Erythroblast (primary cell): Measurements from ENCODE around the gene DOHH.

ENCODE experiments used
- GATA1 ChIP-seq: IDR thresholded peaks from 2 replicates; pipeline ENCODE4 v1.6.1; 2011; ENCODE audit warnings: low read depth, mild to moderate bottlenecking, control low read depth, low read length, moderate library complexity
- POLR2A ChIP-seq: IDR thresholded peaks from 2 replicates; pipeline ENCODE4 v1.6.1; 2011; ENCODE audit warnings: mild to moderate bottlenecking, low read length

- TF ChIP-seq POLR2A: no peak
- TF ChIP-seq GATA1: no peak
These were observed 15.5 kb upstream of the DOHH start for GRCh38 chr19:3515891-3516422.
